GM18520 (cell line): Measurements from ENCODE around the gene TMEM30A.

Experiments used
- ATAC-seq: cut with Tn5 transposase; IDR thresholded peaks from one replicate; pipeline ENCODE4 v1.9.1; 2021; ENCODE audit not compliant: unreplicated experiment

The TMEM30A gene

DNA sequence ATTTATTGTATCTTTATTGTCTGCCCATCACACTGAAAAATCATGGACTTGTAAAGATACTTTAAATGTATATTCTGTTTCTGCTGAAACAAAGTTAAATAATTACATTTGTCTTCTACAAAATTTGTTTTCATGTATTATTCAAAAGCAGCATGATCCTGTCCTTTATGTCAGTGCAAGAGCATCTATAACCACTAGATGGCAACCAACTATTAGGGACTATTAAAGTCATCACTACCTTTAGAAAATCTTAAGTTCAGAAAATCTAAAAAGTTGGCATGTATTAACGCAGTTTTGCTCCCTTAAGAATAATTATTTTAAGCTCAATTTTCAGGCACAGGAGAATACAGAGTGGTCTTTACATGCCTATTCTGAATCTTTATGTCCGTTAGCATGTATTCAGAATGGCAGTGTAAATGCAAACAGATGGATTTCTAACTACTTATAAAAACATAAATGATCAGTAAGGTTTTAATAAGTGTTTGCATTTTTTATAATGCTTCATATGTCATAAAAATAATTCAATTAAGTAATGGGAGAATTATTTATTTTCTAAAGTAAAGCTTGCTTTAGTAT, 17.8 kb downstream of the TMEM30A start:
- ATAC-seq = peak; percentile 66

DNA sequence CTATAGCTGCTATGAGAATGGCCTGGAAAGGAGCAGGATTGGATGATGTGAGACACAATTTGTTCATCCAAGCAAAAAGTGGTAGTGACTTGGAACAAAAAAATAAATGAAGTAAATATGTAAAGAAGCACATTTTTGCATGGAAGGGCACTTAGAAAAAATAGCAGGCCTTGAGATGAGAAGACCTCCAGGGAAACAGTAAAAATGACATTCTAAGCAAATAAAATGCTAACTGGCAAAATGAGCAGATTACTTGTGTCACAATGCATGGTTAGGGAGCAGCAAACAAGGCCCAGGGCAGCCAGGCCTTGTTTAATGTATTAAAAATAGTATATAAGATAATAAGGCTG, 21.2 kb downstream of the TMEM30A start:
- ATAC-seq = no peak

DNA sequence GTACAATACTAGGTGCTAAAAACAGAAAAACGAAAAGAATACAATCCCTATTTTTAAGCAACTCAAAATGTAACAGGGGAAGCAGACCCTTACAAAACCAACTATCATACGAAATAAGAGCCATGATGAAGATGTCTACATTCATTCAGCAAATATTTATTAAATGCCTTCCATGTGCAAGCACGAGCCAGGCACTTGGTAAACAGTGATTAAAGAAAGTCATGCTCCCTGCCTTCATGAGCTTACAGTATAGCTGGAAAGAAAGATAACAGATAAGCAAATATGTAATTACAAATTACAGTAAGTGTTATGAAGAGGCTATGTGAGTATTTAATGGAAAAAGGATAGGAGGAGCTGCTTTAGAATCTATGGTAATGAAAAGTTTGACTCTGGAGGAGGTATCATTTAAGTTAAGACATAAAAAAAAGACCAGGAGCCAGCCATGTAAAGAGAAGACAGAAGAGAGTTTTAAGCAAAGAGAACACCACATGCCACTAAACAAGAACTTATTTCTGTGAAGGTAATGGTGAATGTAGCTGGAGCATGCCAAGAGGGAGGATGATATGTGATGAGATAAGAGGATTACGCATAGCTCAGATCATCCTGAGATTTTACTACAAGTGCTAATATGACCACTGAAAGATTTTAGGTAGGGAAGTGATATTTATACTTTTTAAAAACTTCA, 21.7 kb downstream of the TMEM30A start:
- ATAC-seq = no peak

DNA sequence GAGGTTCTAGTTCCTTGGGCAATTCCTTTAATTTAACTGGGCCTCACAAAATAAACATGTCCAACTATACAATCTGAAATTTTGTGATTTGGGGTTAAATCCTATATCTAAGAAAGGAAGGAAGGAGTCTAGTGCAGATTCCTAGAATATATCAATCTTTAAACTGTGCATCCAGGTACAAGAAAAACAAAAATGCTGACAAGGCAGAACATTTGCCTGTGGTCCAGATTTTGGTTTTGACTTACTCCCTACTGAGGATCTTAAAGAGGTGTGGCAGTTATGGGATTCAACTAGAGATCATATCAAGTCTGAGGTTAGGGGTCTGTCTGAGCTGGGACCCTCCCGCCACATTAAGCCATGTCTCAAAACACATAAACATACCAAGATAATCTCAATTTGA, 23.3 kb downstream of the TMEM30A start:
- ATAC-seq = no peak

DNA sequence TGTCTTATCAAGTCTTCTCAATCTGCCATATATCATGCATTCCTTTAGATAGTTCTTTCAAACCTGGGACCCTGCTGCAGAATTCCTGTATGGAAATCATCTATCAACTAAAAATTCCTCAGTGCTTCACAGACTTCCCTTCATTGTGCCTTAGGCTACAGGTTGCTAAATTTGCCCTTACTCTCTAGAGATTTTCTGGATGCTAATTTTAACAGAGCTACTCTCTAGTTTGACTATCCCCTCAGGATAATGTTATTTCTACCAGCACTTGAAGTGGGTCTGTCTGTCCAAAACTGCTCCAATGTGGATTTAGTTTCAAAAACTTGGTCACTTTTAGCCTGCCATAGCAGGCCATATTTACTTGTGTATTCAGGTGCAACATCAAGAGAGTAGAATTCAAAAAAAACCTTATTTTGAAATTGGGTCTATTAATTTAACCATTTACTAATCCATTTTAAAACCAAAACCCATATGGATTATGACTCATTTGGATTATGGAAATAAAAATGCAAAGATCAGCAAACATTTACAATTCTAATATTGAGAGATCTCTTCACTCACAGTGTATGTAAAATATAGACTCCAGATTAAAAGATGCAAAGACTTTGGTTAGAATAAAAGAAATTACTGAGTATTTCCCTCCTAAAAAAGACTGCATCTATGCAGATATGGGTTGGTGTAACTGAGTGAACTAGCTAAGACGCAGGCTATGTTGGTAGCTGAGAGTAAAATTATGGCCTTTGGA, 27.1 kb downstream of the TMEM30A start:
- ATAC-seq = no peak

DNA sequence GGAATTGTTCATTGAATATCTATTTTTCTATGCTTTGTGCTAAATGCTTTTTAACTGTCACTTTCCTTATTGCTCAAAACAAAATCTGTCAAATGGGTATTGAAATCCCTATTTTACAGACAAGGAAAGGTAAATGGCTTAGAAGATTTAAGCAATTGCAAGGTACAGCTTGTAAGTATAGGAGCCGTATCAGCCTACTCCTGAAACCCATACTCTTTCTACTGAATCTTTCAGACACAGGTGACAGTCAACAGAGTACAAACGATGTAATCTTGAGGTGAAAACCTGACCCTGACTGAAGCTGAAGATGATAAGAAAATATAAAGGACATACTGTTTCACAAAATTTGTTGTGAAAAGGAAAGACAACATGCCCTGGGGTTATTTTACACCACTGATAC, 34.0 kb downstream of the TMEM30A start:
- no peak for ATAC-seq

DNA sequence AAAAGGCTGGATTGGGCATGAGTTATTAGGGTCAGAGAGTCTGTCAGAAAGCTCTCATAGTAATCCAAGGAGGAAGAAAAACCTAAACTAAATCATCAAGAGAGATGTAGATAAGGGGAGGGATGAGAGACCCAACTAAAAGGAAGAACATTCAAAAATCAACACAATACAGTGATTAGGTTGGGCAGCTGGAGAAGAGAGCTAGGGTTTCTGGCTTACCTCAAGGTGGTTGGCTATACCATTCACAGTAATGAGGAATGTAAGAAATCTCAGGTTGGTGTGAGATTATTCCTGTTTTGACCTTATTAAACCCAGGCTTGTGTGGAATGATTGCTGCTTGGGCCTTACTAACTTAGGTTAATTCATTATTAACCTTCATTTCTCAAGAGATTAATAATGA, 34.8 kb downstream of the TMEM30A start:
- no peak for ATAC-seq

DNA sequence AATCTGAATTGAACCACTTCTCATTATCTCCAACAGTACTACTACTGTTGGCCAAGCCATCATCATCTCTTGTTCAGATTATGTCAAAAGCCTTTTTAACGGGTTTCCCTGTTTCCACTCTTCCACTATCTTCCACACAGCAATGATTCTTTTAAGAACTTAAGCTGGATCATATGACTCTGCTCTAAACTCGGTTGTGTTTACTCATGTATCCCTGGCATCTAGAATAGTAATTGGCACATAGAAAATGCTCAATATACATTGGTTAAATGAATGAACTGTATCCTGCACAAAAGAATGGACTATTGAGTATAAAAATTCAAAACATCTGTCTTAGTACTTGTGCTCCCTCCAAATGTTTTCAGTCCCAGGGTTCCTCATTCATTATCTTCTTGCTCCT, 38.2 kb downstream of the TMEM30A start:
- ATAC-seq = no peak

DNA sequence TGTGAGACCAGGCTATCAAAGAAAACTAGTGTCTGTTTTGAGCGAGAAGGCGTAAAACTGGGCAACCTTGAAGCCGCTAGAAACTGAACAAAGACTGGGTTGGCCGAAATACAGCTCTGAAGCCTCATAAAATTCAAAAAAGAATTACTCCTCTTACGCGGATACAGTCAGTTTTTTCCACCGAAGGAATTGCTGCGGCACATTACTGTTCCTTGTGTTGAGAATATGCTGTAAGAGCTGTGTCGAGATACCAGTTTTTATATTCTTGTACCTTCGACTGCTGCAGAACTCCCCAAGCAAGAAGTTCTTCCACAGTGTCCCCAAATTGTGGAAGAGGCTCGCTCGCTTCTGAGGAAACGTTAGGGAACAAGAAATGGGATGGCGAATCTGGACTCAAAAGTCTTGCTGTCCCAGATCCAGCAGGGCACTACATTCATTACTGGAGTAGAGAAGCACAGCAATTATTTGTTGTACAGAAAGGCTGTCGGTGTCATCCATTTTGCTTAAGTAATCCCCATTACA, 40.5 kb downstream of the TMEM30A start:
- ATAC-seq = no peak

DNA sequence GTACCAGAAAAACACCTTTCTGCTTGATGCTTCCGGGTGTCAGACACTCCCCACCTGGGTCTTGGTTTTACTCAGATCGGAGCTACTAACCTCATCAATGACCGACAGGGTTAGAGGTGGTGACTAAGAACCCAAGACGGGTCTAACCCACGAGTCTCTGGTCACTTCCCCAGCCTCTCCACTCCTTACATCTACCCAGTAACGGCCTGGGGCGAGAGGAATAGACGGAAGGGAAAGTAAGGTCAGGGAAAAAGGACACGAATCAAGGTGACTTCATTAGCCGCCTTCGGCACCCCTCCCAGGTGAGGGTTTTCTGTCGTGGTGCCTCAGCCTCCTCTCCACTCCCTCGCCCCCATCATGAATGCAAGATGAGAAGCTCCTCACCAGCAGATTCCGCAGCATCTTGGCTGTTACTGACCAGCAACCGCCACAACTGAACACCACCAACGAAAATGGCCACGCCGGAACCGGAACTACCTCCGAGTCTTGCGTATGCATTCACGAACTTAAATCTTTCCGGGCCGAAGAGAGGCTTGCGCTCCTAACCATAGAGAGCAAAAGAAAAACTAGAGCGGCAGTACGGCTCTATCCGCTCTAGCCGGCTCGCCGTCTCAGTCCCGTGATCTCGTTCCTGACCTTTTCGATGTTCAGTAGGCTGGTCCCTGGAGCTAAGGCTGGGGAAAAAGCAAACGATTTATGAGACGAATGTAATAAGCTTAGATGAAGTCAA, 41.1 kb downstream of the TMEM30A start, which contains the start of gene COX7A2:
TSS of gene COX7A2 (minus strand) at position 469 of the 730 bp plus-strand sequence. CDS start at position 402, 67 bp downstream.
- peak; percentile 94 for ATAC-seq

DNA sequence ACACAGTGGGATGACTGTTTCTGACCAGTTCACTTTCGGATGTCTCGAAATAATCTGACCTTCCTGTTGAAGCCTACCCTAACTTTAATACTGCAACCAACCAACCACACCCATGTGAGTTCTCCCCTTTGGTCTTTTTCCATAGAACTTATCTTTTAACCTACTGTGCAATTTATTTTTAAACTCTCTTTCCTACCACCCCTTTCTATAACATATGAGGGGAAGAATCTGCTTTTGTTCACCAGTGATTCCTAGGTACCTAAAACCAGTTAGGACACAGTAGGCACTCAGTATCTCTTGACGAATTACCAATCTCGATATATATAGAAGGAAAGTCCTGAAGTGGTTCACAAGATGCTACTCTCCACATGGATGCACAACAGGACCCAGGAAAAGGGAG, 48.0 kb downstream of the TMEM30A start:
- ATAC-seq = no peak

DNA sequence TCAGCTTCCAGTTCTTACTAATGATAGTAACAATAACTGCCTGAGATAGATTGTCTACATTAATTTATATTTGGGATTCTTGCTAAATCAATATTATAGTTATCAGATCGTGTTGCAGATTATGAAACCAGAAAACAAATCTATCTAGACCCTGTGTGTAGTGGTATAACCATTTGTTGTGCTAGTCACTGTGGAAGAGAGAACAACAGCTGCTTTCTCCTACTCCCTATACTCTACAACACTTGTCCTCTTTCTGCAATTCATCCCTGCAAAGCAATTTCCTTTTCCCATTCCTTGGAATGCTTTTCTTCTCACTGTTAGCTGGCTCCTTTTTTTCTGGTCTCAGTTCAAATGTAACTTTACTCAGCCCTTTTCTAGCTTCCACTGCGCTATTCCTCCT, 49.3 kb downstream of the TMEM30A start:
- no peak for ATAC-seq

DNA sequence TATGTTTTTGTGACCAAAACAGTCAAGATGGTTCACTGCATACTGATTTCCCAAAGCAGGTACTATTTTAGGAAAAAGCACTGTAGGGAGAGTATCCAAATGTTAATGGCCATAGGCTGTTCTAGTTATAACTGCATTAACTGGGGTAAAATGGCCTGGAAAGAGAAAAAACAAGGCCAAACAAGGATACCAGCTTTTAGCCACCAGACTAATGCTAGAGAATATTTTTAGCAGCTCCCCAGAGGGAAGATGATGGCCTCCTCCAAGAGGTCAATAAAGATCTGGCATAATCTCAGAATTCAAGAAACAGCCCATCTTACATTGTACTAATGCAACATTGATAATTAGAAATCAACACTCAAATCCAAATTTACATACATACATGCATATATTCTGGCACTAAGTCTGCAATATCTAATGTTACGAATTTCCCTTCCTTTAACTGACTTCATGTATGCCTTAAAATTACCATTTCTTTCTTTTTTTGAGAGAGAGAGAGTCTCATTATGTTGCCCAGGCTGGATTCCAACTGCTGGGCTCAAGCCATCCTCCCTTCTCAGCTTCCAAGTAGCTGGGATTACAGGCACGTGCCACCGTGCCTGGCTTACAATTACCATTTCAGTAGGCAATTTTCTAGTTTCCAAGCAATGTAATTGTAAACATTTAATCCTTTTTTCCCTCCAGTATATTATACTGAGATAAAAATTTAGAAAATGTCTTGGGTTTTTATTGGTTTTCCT, 50.3 kb downstream of the TMEM30A start:
- ATAC-seq = no peak

DNA sequence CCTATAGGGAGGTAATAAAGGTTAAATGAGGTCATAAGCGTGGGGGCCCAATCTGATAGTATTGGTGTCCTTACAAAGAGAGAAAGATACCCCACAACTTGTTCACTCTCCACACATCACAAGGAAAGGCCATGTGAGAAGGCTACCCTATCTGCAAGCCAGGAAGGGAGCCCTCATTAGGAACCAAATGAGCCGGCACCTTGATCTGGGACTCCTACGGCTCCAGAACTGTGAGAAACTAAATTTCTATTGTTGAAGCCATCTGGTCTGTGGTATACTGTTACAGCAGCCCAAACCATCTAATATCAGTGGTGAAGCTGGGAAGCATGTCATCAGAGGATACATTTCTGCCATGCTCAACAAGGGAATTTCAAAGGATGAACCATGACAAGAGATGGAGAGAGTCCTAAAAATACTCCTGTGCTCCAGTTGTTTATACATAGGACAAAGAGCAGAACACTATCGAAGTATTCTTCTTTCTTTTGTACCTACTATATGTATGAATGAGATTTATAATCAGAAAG, 51.4 kb downstream of the TMEM30A start:
- no peak for ATAC-seq

DNA sequence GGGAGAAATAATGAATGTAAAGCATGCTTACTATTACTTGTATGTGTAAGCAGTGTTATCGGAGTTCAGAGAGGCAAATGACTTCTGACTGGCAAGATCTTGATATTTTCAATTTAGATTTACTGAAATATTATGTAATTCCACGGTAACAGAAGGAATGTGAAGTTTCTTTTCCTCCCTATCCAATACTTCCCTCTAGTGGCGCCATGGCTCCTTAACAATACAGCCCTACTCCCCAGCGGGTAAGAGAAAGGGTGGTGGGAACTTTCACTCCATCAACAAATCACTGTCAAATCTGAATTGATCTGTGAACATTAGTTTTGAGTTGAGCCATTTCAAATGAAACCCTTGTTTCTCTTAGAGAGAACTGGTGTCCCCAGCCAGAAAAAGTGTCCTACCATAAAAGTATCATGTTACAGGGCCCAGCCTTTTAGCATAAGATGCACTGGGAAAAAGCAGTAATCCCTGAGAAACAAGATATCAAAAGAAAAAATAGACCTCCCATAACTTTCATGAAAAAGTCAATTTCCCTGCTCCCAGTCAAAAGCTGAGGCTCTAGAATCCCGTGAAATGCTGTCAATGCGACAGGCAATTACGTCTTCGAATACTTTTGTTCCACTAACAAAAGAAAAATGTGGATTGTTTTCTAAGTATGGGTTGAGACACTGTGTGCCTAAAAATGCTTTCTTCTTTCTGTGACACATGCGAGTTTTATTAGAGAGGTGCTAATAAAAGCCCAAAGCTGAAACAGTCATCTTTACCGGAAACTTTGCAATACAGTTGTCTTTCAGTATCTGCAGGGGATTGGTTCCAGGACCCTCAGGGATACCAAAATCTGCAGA, 53.9 kb downstream of the TMEM30A start:
- ATAC-seq = no peak

DNA sequence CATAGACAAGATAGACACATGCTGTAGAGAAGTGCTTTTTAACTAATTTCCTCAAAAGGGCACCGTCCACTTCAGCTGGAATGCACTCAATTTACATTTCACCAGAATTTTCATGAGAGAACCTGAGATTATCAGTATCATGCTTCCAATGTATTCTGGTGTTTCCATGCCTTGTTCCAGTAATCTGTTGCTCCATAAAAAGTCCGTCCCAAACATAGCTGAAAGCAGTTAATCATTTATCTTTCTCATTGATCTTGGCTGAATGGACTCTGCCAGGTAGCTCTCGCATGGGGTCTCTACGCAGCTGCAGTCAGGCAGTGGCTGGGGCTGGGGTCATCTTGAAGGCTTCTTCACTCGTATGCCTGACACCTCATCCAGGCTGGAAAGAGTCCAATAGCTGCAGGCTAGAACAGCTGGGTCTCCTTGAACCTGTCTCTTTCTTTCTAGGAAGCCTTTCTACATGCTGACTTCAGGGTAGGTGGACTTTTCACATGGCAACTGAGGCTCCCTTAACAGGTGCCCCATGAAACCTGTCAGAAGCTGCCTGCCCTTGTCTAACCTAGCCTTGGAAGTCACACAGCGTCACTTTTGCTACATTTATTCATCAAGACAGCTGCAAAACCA, 60.2 kb downstream of the TMEM30A start:
- ATAC-seq = no peak

DNA sequence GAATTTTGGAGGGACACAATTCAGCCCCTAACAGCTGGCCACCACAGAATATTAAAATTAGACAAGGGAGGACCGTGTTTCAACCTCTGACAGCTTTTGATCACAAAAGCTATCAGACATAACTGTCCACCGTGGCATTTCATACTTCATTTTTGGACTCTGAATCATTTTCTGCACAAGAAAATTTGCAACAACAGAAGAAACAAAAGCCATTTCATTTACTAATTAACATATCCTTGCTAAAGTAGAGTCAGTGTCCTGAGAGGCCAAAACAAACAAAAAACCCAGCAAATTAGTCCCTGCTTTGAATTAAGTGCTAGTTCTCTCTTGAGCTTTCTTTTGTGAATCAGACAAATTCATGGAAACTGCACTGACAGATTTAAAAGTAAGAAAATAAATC, 61.2 kb downstream of the TMEM30A start:
- no peak for ATAC-seq

DNA sequence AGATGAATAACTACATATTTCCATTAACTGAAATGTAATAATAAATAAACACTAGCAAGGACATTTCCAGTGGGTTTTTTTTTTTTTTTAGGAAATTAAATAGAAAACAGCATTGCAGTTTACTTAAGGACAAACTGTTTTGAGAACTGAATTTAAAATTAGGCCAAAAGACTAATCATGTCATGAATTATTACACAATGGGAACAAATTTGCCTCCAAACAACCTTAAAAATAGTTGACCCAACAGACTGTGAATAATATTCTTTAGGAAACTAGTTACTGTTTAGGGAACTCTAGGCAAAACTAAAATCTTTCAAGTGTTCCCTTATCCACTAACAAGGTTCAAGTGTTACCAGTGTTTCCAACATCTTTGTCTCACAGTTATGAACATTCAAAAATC, 62.3 kb downstream of the TMEM30A start:
- no peak for ATAC-seq

DNA sequence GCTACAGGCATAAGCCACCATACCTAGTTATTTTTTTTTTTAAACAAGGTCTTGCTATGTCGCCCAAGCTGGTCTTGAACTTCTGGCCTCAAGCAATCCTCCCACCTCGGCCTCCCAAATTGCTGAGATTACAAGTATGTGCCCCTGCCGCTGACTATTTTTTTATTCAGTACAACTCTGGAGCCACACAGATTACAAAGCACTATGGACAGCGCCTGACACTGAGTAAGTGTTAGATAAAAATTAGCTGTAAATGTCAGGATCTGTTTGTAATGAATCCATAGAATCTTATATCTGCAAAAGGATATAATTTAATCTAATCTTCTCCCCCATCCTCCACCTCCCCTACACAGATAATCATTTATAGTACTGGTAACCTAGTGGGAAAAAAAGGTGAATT, 63.5 kb downstream of the TMEM30A start:
- no peak for ATAC-seq
